Thyroid gland (tissue), 4 donors: ENCODE measurements around the gene VSX1. TPM values are rescaled to one million over a fixed set of nuclear protein-coding genes. Genes with fewer than 3 reads are reported as not detected.

ENCODE experiments used
- DNase-seq, 2 donors: peaks; one replicate each; pipeline ENCODE4 v3.0.0-alpha.2; 2019
- H3K27ac ChIP-seq, 3 donors: fragments of 200-600 bp; sonication (generic); 1 replicate in 2 of 3; 2 replicates in 1 of 3; pipeline ENCODE4 v1.5.1; 2016 to 2019; ENCODE audit warnings: mild to moderate bottlenecking in 1 of 3, moderate library complexity in 1 of 3
- H3K27me3 ChIP-seq: fragments of 200-600 bp; sonication (generic); one replicate; pipeline ENCODE4 v1.5.1; 2019
- H3K36me3 ChIP-seq, 2 donors: fragments of 200-600 bp; sonication (generic); one replicate each; pipeline ENCODE4 v1.5.1; 2016 to 2019
- H3K4me1 ChIP-seq, 2 donors: fragments of 200-600 bp; sonication (generic); one replicate each; pipeline ENCODE4 v1.5.1; 2017 to 2019
- H3K4me3 ChIP-seq, 3 donors: fragments of 200-600 bp; sonication (generic); replicated peaks in 1 of 3; 1 replicate in 2 of 3; 2 replicates in 1 of 3; pipeline ENCODE4 v1.5.1; 2016; ENCODE audit warnings: mild to moderate bottlenecking in 1 of 3
- H3K9me3 ChIP-seq: fragments of 200-600 bp; sonication (generic); one replicate; pipeline ENCODE4 v1.5.1; 2017
- POLR2A ChIP-seq, 2 donors: fragments of 450-650 bp; IDR thresholded peaks; one replicate each; pipeline ENCODE4 v1.6.1; 2017; ENCODE audit warnings: antibody characterized with exemption in 2 of 2, mild to moderate bottlenecking in 2 of 2, moderate library complexity in 1 of 2
- WGBS, 2 donors: methylation state at CpG; one replicate each; pipeline ENCODE4 v1.1.5; 2017; 5-methylcytosine and 5-hydroxymethylcytosine counted together
- intact Hi-C: fragments of 100-400 bp; cut with DNase I; formaldehyde crosslinking; loops from one replicate; pipeline ENCODE4 v1.15.1; 2023
- total RNA-seq, 4 donors: library from RNA; depleted of rRNA; stranded (reverse); fragments of >200 nt; gene quantifications; one replicate each; pipeline ENCODE4 v1.2.3, GENCODE V29; 2016
- TF ChIP-seq, protein P1 (sequence below), 6 experiments: fragments of 200-600 bp in 3 of 6; fragments of 450-650 bp in 3 of 6; sonication (generic) in 3 of 6; IDR thresholded peaks; one replicate each; pipeline ENCODE4 v1.5.1; 2016 to 2019; ENCODE audit warnings: antibody characterized with exemption in 6 of 6, mild to moderate bottlenecking in 2 of 6, inconsistent platforms in 1 of 6, moderate library complexity in 1 of 6

VSX1 gene
- total RNA-seq, 4 donors from 2014 or later: not detected

DNA sequence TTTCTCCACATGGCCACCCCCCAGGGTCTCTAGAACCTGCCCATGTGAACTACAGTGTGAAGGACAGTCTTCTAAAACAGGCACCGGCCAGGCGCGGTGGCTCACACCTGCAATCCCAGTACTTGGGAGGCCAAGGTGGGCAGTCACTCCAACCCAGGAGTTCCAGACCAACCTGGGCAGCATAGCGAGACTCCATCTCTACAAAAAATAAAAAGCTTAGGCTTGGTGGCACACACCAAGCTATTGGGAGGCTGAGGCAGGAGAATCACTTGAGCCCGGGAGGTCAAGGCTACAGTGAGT, 37.7 kb downstream of the VSX1 start:
- Histone ChIP-seq H3K9me3 (no peaks in the 10 kb centered on the region), H3K36me3 (peaks cover 4 to 8% of the 10 kb centered on the region in 2 donors), H3K27me3 (no peaks in the 10 kb centered on the region), H3K4me3 (no peak overlapping the region), H3K4me1 (peaks cover 54 to 75% of the 10 kb centered on the region in 2 donors), H3K27ac (peak overlapping the region in 1 of 3 donors; percentile 97)
- intact Hi-C loops: no loop called here
- 98 to 100% methylated on average over 5 of the region's 5 CpGs for WGBS, 2 donors
- DNase-seq: no peak
- TF ChIP-seq, protein P1, sequence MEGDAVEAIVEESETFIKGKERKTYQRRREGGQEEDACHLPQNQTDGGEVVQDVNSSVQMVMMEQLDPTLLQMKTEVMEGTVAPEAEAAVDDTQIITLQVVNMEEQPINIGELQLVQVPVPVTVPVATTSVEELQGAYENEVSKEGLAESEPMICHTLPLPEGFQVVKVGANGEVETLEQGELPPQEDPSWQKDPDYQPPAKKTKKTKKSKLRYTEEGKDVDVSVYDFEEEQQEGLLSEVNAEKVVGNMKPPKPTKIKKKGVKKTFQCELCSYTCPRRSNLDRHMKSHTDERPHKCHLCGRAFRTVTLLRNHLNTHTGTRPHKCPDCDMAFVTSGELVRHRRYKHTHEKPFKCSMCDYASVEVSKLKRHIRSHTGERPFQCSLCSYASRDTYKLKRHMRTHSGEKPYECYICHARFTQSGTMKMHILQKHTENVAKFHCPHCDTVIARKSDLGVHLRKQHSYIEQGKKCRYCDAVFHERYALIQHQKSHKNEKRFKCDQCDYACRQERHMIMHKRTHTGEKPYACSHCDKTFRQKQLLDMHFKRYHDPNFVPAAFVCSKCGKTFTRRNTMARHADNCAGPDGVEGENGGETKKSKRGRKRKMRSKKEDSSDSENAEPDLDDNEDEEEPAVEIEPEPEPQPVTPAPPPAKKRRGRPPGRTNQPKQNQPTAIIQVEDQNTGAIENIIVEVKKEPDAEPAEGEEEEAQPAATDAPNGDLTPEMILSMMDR (IDR thresholded peaks at IDR 0.05): no peak
- TF ChIP-seq POLR2A (IDR thresholded peaks at IDR 0.05): no peak

DNA sequence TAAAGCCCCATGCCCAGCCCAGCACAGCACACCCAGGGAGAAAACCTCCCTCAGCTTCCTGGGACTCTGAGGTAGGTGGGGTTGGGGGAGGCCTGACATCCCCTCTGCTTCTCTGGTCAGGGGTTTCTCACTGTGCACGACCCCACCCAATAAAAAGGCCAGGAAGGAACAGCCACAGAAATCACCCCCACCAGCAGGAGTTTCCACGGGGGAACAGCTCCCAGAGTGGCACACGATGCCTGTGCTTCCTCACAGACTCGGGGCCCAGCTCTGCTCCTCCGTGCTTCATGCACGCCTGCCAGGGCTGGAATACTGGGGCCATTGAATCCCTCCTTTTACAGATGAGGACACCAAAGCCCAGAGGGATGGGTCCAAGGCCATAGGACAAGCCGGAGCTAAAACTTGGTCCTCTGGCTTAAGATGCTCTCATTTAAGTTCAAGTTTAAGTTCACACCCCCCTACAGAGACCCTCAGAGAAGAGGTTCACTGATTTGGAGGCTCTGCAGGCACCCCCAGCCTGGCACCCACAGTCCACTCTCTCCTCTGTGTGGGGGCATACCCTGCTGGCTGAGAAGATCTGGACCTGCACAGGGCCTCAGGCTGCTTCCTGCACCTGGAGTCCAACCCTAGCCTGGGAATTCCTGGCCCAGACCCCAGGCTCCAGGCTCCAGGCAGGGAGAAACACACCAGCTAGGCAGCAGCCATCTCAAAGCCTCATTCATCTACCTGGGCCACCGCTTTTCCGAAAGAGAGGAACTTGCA, 38.3 kb downstream of the VSX1 start:
- peaks cover 57 to 75% of the 10 kb centered on the region in 2 donors for H3K4me1 ChIP-seq

DNA sequence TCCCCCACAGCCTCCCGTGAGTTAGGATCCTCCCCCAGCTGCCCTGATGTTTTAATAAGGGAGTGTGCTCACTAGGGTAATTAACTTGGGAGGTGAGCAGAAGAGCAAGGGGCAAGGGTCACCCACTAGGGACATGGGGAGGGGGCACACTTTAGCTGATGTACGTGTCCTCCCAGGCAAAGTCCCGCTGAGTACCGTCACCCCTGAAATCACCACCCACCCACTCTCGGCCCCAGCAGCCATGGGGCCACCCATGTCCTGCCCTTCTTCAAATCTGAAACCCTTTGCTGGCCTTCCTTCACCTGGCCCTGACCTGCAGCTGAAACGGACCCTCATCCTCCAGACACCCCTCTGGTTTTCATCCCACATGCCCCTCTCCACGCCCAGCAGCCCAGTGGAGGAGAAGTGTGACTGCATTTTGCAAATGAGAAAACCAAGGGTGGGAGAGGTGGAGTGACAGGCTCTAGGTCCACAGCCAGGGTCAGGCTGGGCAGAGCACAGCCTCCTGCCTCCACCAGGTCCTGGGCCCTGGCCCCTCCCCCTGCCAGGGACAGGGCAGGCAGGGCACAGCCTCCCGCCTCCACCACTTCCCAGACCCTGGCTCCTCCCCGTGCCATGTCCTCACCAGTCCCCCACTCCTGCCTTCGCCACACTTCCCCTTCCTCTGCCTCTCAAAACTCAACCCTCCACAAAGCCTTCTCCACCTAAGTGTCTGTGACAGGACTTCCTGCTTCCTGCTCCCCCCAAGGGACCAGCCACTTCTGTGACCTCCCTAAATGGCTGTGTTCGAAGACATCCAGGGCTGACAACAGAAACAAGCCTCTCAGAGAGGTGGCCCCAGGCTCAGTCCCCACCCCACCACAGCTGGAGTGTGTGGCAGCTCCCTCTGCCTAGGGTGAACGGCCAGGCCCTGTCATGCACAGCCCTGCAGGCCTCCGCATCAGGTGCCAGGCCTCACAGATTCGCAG, 39.1 kb downstream of the VSX1 start:
- peaks cover 57 to 75% of the 10 kb centered on the region in 2 donors for H3K4me1 ChIP-seq
- DNase-seq: peak in 1 of 2 donors; percentile 49

More for the DNA sequence above, 38.3 kb downstream of the VSX1 start:
- H3K36me3 ChIP-seq: peaks cover 4 to 8% of the 10 kb centered on the region in 2 donors
- no peaks in the 10 kb centered on the region for H3K27me3 ChIP-seq
- 88 to 89% methylated on average over 8 to 9 of the region's 9 CpGs for WGBS, 2 donors
- intact Hi-C loops: no loop called here
- H3K9me3 ChIP-seq: no peaks in the 10 kb centered on the region
- no peak for DNase-seq
- H3K4me3 ChIP-seq: no peak overlapping the region
- H3K27ac ChIP-seq: peak overlapping the region; percentile 93 to 97 (median 94)
- TF ChIP-seq, protein P1 (IDR thresholded peaks at IDR 0.05): no peak
- TF ChIP-seq POLR2A (IDR thresholded peaks at IDR 0.05): no peak

DNA sequence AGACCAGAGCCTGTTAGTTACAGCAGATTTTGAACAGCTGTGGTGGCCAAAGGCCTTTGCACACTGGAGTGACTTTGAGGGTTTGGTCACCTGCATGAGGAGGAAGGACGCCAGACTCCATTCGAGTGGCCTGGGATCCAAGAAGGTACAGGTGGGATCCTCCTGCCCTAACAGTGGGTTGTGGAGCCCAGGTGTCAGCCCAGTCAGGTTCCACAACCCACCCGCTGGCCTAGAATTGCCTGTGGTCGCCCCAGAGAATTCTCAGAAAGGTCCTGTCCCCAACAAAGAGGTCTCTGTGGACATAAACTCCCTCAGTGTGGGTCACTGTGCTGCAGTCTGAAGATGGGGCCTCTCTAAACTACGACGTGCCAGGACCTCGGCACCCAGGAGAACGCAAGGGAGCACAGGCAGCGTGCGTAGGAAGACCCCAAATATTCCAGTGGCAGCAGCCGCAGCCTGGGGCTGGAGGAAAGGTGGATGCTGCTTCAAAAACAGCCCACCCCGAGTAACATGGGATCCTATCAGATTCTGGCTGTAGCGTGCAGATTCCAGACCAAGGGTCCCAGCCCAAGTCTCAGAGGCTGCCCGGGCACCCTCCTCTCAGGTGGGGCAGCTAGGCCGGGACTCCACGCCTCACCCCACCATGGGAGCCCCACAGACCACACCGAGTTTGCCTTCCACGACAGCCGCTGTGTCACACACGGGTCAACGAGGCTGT, 40.0 kb downstream of the VSX1 start:
- Histone ChIP-seq H3K4me1 (peaks cover 59 to 75% of the 10 kb centered on the region in 2 donors), H3K27me3 (no peaks in the 10 kb centered on the region), H3K27ac (peak overlapping the region; percentile 93 to 97 (median 94)), H3K4me3 (no peak overlapping the region), H3K36me3 (peaks cover 3 to 4% of the 10 kb centered on the region in 2 donors), H3K9me3 (no peaks in the 10 kb centered on the region)
- TF ChIP-seq, protein P1 (IDR thresholded peaks at IDR 0.05): no peak
- no peak for TF ChIP-seq POLR2A (IDR thresholded peaks at IDR 0.05)
- intact Hi-C loops: no loop called here
- DNase-seq: no peak
- WGBS, 2 donors: 85 to 91% methylated on average over 13 to 20 of the region's 21 CpGs

More for the DNA sequence above, 39.1 kb downstream of the VSX1 start:
- Histone ChIP-seq H3K27me3 (no peaks in the 10 kb centered on the region), H3K4me3 (no peak overlapping the region), H3K9me3 (no peaks in the 10 kb centered on the region), H3K36me3 (peaks cover 4 to 8% of the 10 kb centered on the region in 2 donors), H3K27ac (peak overlapping the region; percentile 93 to 97 (median 94))
- WGBS, 2 donors: 80 to 83% methylated on average over 11 to 12 of the region's 14 CpGs
- intact Hi-C loops: no loop called here
- TF ChIP-seq POLR2A (IDR thresholded peaks at IDR 0.05): no peak
- TF ChIP-seq, protein P1 (IDR thresholded peaks at IDR 0.05): no peak
